Endothelial cell of umbilical vein (primary cell): ENCODE results near the gene RIMOC1. TPM values are rescaled to one million over a fixed set of nuclear protein-coding genes. Genes with fewer than 3 reads are reported as not detected.

Experiments used
- BruUV-seq: library from RNA; stranded (reverse); fragments of 400-500 nt; replicated peaks from 2 replicates; lab custom pipeline; 2021; lab: Mats Ljungman, UMichigan
- CTCF ChIA-PET: fragments of 300-600, 350-600 bp; sonication (Branson Sonifier 250); formaldehyde crosslinking; loops from one replicate; lab custom pipeline; 2021; ENCODE audit warnings: antibody characterized with exemption, inconsistent platforms; lab: Charles Lee
- POLR2A ChIA-PET: fragments of 300-600, 350-600 bp; sonication (Branson Sonifier 250); formaldehyde crosslinking; loops from one replicate; lab custom pipeline; 2021; ENCODE audit warnings: antibody characterized with exemption, inconsistent platforms; lab: Charles Lee
- DNase-seq: peaks from one replicate; pipeline ENCODE4 v3.0.0-alpha.2; 2011; ENCODE audit warnings: low read depth, low spot score
- FAIRE-seq: peaks from 2 replicates; lab custom pipeline; 2011; peaks lifted over from hg19 to GRCh38; lab: Jason Lieb, UNC
- H2AFZ ChIP-seq: 2 replicates; pipeline ENCODE4 v1.6.0; 2012; ENCODE audit warnings: low read depth, low read length, control low read depth, inconsistent platforms
- H3K27ac ChIP-seq: 2 replicates; pipeline ENCODE4 v1.5.1; 2011; ENCODE audit warnings: low read depth, mild to moderate bottlenecking, control low read depth, low read length, moderate library complexity; ENCODE audit not compliant: insufficient read depth
- H3K27me3 ChIP-seq, 2 experiments: 2 replicates each; pipeline versions ENCODE4 v1.6.0 to v1.6.1; 2011; ENCODE audit warnings: low read length in 2 of 2, mixed read lengths in 1 of 2; ENCODE audit not compliant: control insufficient read depth in 2 of 2, insufficient read depth in 2 of 2
- H3K36me3 ChIP-seq, 2 experiments: 2 replicates in 1 of 2; 3 replicates in 1 of 2; pipeline ENCODE4 v1.5.1; 2011; ENCODE audit warnings: low read length in 2 of 2, mild to moderate bottlenecking in 1 of 2, moderate library complexity in 1 of 2; ENCODE audit not compliant: control insufficient read depth in 2 of 2, insufficient read depth in 2 of 2; ENCODE audit errors: extremely low read depth in 1 of 2
- H3K4me1 ChIP-seq: 3 replicates; pipeline ENCODE4 v1.5.1; 2011; ENCODE audit warnings: mild to moderate bottlenecking, low read length; ENCODE audit not compliant: control insufficient read depth, insufficient read depth; ENCODE audit errors: extremely low read depth
- H3K4me2 ChIP-seq: 2 replicates; pipeline ENCODE4 v1.6.1; 2011; ENCODE audit warnings: low read length, control low read depth, mixed read lengths; ENCODE audit not compliant: insufficient read depth
- H3K4me3 ChIP-seq, 3 experiments: fragments of 200-600 bp in 1 of 3; sonication (generic), shearing (Covaris generic) in 1 of 3; replicated peaks in 1 of 3; 2 replicates each; pipeline ENCODE4 v1.5.1; 2011 to 2016; ENCODE audit warnings: control low read depth in 3 of 3, low read length in 3 of 3, mild to moderate bottlenecking in 2 of 3, inconsistent platforms in 1 of 3, low read depth in 1 of 3, moderate library complexity in 1 of 3; ENCODE audit not compliant: insufficient read depth in 1 of 3
- H3K79me2 ChIP-seq: 2 replicates; pipeline ENCODE4 v1.6.0; 2012; ENCODE audit warnings: low read length, inconsistent platforms; ENCODE audit not compliant: control insufficient read depth, insufficient read depth
- H3K9ac ChIP-seq: replicated peaks from 2 replicates; pipeline ENCODE3; 2011; ENCODE audit warnings: low read length, control low read depth; ENCODE audit not compliant: insufficient read depth; ENCODE audit errors: extremely low read depth
- H3K9me1 ChIP-seq: replicated peaks from 3 replicates; pipeline ENCODE4 v1.6.0; 2011; ENCODE audit warnings: mild to moderate bottlenecking, low read length; ENCODE audit not compliant: control insufficient read depth, insufficient read depth; ENCODE audit errors: extremely low read depth
- H3K9me3 ChIP-seq: replicated peaks from 2 replicates; pipeline ENCODE4 v1.5.1; 2012; ENCODE audit warnings: low read length, inconsistent platforms; ENCODE audit not compliant: control insufficient read depth, insufficient read depth
- H4K20me1 ChIP-seq: replicated peaks from 2 replicates; pipeline ENCODE3; 2011; ENCODE audit warnings: mild to moderate bottlenecking, low read length; ENCODE audit not compliant: control insufficient read depth, insufficient read depth; ENCODE audit errors: extremely low read depth
- CTCF ChIP-seq, 2 donors: IDR thresholded peaks; 1 replicate in 1 of 2; 2 replicates in 1 of 2; pipeline ENCODE4 v1.5.1; 2011; ENCODE audit warnings: low read length in 2 of 2, mild to moderate bottlenecking in 2 of 2, moderate library complexity in 2 of 2, control low read depth in 1 of 2, inconsistent platforms in 1 of 2, low read depth in 1 of 2; ENCODE audit not compliant: insufficient read depth in 1 of 2; ENCODE audit errors: extremely low read depth in 1 of 2
- EZH2 ChIP-seq: IDR thresholded peaks from 2 replicates; pipeline ENCODE4 v1.6.1; 2012; ENCODE audit warnings: borderline replicate concordance, low read depth, mild to moderate bottlenecking, moderate library complexity, low read length, inconsistent platforms; ENCODE audit not compliant: severe bottlenecking
- FOS ChIP-seq: IDR thresholded peaks from 2 replicates; pipeline ENCODE4 v1.6.1; 2011; ENCODE audit warnings: mild to moderate bottlenecking, low read length, moderate library complexity, borderline replicate concordance; ENCODE audit not compliant: insufficient read depth
- GATA2 ChIP-seq: IDR thresholded peaks from 2 replicates; pipeline ENCODE4 v1.7.0; 2011; ENCODE audit warnings: low read depth, mild to moderate bottlenecking, moderate library complexity, mixed read lengths, low read length; ENCODE audit not compliant: insufficient read length, insufficient read depth
- JUN ChIP-seq: IDR thresholded peaks from 2 replicates; pipeline ENCODE4 v1.6.1; 2011; ENCODE audit warnings: borderline replicate concordance, low read depth; ENCODE audit not compliant: insufficient read length, insufficient read depth
- MAX ChIP-seq: IDR thresholded peaks from 2 replicates; pipeline ENCODE4 v1.6.1; 2011; ENCODE audit not compliant: insufficient read depth, insufficient read length
- MYC ChIP-seq: IDR thresholded peaks from one replicate; pipeline ENCODE4 v1.6.1; 2011; ENCODE audit warnings: mild to moderate bottlenecking, low read depth, low read length
- POLR2A ChIP-seq: IDR thresholded peaks from 2 replicates; pipeline ENCODE4 v1.6.1; 2012; ENCODE audit warnings: low read depth, mild to moderate bottlenecking, control low read depth, low read length
- POLR2AphosphoS5 ChIP-seq: IDR thresholded peaks from 2 replicates; pipeline ENCODE4 v1.6.1; 2012; ENCODE audit warnings: low read depth, mild to moderate bottlenecking, control low read depth, low read length, moderate library complexity; ENCODE audit not compliant: insufficient read depth
- dilution Hi-C: fragments of 300-500 bp; cut with MboI; formaldehyde crosslinking; loops from one replicate; pipeline ENCODE4 v1.15.0; 2019; ENCODE audit warnings: low sequenced_read_pairs; ENCODE audit not compliant: extremely low pct_ligation_motif_present
- intact Hi-C: fragments of 100-400 bp; cut with micrococcal nuclease; formaldehyde crosslinking; loops from one replicate; pipeline ENCODE4 v1.10.0; 2022
- polyA plus RNA-seq, 4 experiments: library from polyadenylated mRNA; depleted of rRNA in 3 of 4; stranded (reverse) in 3 of 4; unstranded in 1 of 4; fragments of >200 nt; gene quantifications; 2 replicates each; pipeline versions ENCODE4 v1.2.1 to v1.2.3, GENCODE V29; 2011 to 2012; ENCODE audit warnings: missing spikeins in 1 of 4
- total RNA-seq: library from RNA; stranded (reverse); gene quantifications from 2 replicates; pipeline ENCODE4 v1.2.3, GENCODE V29; 2021

RIMOC1 gene
- total and polyA plus RNA-seq, 2 donors (not counting 3 experiments of a cell fraction or from before 2014, with no cell fraction given), result 15.7 to 32.0 TPM

GRCh38 chr5:41935544-41935943 is 31.4 kb downstream of the RIMOC1 start:
- Histone ChIP-seq H3K27me3 (no peaks in the 10 kb centered on the region), H4K20me1 (no peaks in the 10 kb centered on the region), H3K9me3 (no peaks in the 10 kb centered on the region), H2AFZ (no peak overlapping the region), H3K9ac (no peak overlapping the region), H3K79me2 (no peaks in the 10 kb centered on the region), H3K4me3 (no peak overlapping the region), H3K4me2 (no peak overlapping the region), H3K4me1 (no peaks in the 10 kb centered on the region), H3K27ac (no peak overlapping the region), H3K9me1 (no peaks in the 10 kb centered on the region), H3K36me3 (no peaks in the 10 kb centered on the region)
- TF ChIP-seq EZH2 (no peak), POLR2A (no peak), CTCF (IDR thresholded peaks at IDR 0.05; ENCODE audit: extremely low read depth in 1 of 2, insufficient read depth in 1 of 2, low read depth in 1 of 2, low read length in 2 of 2) (no peak), POLR2AphosphoS5 (no peak), MAX (no peak), FOS (no peak), GATA2 (no peak), JUN (no peak), MYC (no peak)
- CTCF ChIA-PET, result interaction anchor here (1.0 to 1.4 kb wide), 2 partner anchors 9 to 23 kb away, joined by 3 to 4 read pairs; no protein-coding TSS in a partner anchor
- POLR2A ChIA-PET, result no interaction called here
- intact Hi-C loops, result no loop called here
- FAIRE-seq (no peak), DNase-seq (no peak)
- dilution Hi-C loops, result no loop called here
- no TSS peak for BruUV-seq
